GM21423 (cell line): ENCODE measurements around the gene HS3ST3B1.

Experiments used
- ATAC-seq: cut with Tn5 transposase; IDR thresholded peaks from one replicate; pipeline ENCODE4 v1.9.1; 2021; ENCODE audit warnings: mild to moderate bottlenecking, moderate library complexity; ENCODE audit not compliant: unreplicated experiment

Gene HS3ST3B1

GRCh38 chr17:14320098-14320497, 19.2 kb downstream of the HS3ST3B1 start:
- ATAC-seq = no peak

- ATAC-seq = no peak
Measured at GRCh38 chr17:14320734-14321475, 20.0 kb downstream of the HS3ST3B1 start.

DNA sequence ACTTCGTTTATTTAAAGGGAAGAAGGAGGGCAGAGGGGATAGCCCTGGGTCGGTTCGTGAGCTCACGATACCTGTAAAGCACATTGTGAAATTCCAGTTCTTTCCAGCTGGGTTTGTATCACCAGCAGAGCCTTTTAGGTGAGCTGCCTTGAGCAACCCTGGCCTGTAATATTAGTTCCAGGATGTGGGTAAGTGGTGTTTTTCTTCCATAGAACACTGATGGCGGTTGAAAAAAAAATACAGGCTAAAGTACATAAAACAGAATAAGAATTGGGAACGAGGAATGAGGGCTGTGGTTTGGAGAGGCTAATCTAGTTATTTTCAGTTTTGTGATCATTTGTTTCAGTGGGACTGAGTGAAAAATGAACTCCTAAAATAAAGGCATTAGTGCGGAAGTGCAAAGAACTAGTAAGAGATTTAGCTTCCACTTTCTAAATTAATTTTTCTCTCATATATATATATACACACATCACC, 20.6 kb downstream of the HS3ST3B1 start:
- no peak for ATAC-seq

DNA sequence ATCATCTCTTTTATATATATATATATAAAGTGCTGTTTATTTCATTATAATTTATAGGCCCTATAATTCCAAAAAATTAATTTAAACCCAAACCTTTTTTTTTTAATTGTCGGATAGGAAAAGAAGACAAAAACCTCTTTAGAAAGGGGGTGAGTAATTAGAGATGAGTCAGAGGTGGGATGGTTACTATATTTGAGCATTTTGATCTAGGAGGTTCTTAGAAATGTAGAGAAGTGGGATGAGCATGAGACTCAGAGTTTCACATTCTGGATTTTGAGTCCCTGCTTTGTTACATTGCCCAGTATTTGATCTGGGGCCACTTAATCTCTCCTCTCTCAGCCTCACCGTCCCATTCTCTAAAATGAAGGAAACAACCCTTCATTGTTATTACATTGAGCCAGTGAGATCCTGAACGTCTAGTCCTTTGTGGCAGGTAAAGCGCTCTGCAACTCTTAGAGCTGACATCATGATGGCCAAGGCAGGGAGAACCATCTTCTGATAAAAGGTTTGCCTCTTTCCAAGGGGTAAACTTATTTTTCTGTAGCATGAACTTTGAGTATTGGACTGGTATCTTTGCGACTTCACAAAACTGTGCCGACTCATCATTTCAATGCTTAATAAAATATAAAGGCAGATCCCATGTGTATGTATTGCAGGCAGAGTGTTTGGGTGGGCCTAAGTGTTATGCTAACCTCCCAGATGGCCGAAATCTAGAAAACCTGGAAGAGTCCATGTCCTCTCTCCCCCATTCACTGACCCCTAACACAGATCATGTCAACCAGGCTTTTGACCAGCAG, 21.3 kb downstream of the HS3ST3B1 start:
- ATAC-seq = no peak

DNA sequence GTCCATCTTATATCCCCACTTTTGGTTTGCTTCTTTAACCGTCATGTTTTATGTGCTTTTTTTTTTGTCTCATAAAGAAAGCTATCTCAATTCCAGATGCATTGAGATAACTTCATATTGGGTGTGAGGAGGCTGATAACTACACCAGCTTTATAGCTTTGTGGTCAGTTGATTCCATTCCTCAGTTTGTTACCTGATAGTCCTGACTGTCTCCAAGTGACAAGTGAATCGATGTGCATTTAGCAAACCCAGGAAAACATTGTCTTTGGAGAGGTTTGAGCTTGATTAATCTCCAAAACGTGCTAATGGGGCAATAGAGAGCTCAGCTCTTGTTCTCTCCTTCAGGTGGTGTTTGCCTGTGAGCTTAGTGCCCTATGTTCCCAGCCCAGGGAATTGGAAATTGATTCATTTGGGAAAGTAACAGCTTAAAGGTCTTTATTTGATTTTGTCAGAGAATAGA, 22.7 kb downstream of the HS3ST3B1 start:
- ATAC-seq = no peak

- no peak for ATAC-seq
Measured at GRCh38 chr17:14325618-14326167, 24.8 kb downstream of the HS3ST3B1 start.

GRCh38 chr17:14329900-14330491, 29.1 kb downstream of the HS3ST3B1 start:
- ATAC-seq = no peak

DNA sequence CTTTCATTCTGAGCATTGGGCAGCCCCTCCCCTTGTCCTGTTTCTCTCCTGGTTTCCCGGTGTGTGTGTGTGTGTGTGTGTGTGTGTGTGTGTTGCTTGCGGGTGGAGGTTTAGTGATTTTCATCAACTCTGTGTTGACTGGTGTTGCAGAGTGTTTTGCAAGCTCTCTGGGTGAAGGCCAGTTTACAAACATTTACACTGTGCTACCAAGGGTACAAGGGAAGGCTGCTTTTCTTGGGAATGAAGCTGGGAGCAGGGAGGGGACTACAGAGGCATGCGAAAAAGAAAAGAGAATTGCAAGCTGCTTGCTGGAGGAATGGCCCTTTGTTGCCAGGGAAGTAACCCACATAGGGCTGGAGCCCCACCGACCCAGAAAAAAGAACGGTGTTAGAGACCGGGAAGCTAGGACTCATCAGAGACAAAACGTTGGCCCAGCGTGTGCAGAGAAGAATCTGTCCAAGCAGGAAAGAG, 29.6 kb downstream of the HS3ST3B1 start:
- no peak for ATAC-seq

DNA sequence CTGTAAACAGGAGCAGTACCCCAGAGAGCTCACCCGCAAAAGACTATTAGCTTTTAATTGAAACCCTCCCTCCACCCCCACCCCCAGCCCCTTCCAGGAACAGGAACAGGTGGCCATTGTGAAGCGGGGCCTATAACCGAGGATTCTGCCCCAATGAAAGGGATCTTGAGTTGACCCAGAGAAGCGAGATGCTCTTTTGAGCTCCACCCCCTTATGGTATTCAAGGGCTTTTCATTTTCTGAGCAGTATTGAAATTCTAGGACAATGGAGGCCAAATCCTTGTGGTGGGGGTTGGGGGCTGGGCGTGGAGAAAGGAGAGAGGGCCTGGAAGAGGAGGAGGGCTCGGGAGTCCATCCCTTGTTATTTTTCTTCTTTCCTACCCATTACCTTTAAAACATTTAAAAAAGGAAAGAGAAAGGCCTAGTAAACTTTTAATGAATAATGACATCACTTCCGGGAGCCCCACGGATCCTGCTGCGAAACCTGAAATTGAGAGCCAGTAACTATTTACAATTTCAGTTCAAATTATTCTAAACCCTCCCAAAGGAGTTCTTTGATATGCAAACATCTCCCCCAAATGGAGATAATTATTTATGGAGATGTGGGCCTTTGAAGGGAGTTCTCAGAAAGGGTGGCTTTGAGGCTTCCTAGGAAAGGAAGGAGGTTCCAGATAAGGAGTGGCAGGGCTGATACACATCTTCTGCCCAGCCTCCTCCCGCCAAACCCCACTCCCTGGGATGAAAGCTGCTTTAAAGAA, 30.5 kb downstream of the HS3ST3B1 start:
- ATAC-seq = no peak

GRCh38 chr17:14331982-14332298, 31.1 kb downstream of the HS3ST3B1 start:
- ATAC-seq = no peak

DNA sequence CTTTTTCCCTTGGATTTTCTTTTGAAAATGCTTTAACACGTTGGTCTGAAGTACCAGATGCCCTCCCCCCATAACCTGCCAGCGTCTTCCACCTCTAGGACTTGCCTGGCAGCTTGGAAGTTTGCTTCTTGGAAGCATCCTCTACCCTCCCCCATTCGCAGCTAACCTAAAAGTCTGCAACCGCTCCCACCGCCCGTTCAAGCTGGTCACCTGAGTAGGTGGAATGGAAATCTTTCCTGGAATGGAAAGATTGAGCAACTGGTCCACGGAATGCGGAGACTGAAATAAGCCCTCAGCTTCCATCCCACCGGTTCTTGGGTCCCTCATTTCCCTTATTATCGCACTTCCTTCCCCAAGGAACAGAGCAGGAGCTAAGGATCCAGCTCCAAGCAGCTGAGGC, 31.4 kb downstream of the HS3ST3B1 start:
- ATAC-seq = no peak

DNA sequence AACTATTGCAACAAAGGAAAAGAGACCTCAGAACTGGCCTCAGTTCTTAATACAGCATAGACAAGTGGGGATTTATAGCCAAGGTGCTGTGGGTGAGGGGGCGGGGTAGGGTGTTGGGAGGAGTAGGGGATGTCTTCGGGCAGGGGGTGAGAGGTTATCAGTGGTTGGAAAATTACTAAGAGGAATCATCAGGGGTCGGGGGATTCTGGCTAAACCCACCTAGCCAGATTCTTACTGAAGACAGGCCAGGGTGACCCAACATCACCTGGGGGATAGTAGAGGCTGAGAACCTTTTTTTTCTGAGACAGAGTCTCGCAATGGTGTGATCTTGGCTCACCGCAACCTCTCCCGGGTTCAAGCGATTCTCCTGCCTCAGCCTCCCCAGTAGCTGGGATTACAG, 32.6 kb downstream of the HS3ST3B1 start:
- ATAC-seq = no peak

- ATAC-seq = no peak
Measured at GRCh38 chr17:14334276-14334840, 33.5 kb downstream of the HS3ST3B1 start.

- no peak for ATAC-seq
Measured at GRCh38 chr17:14334919-14335318, 34.0 kb downstream of the HS3ST3B1 start.

GRCh38 chr17:14336418-14336817, 35.5 kb downstream of the HS3ST3B1 start:
- ATAC-seq = no peak

DNA sequence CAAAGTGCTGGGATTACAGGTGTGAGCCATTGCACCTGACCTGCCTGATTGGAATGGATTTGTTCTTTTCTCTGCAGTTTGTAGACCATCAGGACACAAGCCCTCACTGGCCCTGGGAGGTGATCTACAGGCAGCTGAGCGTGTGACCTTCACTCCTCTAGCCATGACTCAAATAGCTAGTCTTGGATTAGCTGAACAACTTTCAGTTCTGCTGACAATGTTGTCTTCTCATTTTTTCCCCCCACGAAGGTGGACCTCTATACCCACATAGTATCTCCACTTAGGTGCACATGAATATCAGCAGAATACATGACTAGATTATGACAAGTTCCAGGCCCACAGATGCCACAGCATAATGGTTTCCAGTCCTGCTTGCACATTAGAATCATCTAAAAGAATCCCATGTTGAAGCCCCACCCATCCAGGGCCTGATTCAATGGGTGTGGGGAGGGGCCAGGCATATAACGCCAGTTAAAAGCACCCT, 36.8 kb downstream of the HS3ST3B1 start:
- no peak for ATAC-seq

GRCh38 chr17:14340857-14341754, 40.2 kb downstream of the HS3ST3B1 start:
- ATAC-seq = no peak

DNA sequence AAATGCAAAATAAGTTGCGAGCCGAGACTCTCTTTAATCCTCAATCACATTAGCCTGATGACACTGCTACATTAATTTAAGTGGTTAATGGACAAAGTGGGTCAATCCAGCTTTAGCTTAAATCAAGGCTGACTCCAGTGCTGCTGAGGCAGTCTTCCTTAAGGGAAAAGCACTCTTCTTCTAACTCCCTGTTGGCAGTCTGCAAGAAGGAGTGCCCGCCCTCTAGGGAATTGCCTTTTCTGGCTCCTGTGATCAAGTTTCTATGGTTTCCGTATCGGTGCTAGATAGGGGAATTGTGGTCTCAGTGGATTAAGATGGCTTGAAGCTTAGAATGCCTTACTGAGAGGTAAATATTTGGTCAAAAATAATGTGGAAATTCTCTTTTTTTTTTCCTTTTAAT, 41.0 kb downstream of the HS3ST3B1 start:
- no peak for ATAC-seq

- ATAC-seq = no peak
Measured at GRCh38 chr17:14346801-14347200, 45.9 kb downstream of the HS3ST3B1 start.
